ENCODE results near the gene TANGO2.

DNA sequence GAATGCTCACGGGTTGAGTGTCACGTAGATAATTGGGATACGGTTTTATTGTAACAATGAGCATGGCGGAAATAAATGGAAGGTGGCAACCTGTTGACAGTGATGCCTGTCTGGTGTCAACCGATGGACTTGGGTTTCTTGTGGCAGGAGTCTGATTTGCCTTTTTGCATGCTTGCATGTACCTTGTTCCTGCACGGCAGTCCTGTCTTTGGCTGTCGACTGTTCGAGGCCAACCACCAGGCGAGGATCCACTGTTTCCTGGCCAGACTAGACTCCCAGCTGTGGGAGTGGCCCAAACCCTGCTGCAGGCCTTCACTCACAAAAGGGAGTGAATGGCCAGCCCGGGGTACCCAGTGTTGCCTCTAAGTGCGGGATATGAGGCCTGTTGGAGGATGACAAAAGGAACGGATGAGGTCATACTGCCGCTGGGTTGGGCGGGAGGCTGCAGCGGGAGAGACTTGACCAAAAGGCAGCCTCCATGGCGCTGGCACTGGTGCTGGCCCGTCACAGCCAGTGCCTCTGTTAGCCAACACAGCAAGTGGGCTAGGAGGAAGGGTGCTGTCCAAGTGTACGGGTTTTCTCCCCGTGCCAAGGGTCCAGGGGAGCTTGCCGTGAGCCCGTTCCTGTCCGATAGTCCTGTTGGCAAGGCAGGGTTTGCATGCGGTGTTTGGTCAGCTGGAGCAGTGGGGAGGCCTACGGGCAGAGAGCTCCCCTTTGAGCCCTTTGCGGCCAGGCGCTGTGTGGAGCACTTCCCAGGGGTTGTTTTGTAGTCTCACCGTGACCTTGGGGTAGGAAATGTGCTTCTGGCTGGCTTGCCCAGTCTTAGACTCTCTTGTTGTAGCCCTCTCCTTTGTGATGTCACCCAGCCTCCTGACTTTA lies 60.1 kb downstream of the TANGO2 start:
- TF ChIP-seq CTCF (IDR thresholded peaks at IDR 0.05; ENCODE audit: low read length) (no peak), EZH2 (IDR thresholded peaks at IDR 0.05; ENCODE audit: borderline replicate concordance, low read length) (no peak)
